DMS 273 treated with DMSO at 0.1 percent for 48 hours (cell line): ENCODE results near the gene HES2.
"Not testable (repeated sequence)": the region's sequence is repeated elsewhere in the genome, so short reads cannot be mapped to it uniquely, and the experiment has no call there.

Source experiments
- DNase-seq: peaks from one replicate; lab custom pipeline; 2025; lab: John Stamatoyannopoulos, UW

The HES2 gene

DNA sequence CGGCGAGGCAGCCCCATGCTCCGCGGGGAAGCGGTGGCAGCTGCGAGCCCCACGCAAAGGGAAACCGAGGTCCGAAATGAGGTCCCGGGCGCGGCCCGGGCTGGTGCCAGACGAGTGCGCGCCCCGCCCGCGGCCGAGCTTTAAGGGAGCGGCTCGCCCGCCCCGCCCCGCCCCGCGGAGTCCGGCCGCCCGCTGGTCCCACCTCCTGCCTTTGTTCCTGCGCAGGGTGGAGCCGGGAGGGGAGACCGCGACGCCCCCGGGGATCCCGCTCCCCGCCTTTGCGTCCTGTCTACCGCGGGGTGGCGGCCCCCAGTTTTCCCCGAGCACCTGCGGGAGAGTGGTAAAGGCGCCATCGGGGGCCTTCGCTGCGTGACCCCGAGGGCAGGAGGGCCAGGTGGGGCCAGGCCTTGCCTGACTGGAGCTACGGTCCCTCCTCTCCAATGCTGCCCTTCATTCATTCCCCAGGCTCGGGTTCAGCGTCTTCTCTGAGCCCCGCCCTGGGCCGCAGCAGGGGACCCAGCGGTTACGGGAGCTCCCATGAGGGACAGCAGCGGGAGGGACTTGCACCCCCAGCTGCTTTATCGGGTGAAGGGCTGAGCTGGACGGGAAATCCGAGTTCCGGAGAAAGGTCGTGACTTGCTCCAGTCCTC is at the start of gene HES2:
HES2 (minus strand) TSS at position 116 of the 650 bp plus-strand sequence; CDS start at position 17, 99 bp downstream.
- DNase-seq, result no peak

- DNase-seq, result no peak
Measured at GRCh38 chr1:6468729-6469461, 49.2 kb upstream of the HES2 start.

GRCh38 chr1:6467744-6468688 is 48.3 kb upstream of the HES2 start:
- no peak for DNase-seq

- no peak for DNase-seq
Measured at GRCh38 chr1:6467224-6467623, 47.5 kb upstream of the HES2 start.

DNA sequence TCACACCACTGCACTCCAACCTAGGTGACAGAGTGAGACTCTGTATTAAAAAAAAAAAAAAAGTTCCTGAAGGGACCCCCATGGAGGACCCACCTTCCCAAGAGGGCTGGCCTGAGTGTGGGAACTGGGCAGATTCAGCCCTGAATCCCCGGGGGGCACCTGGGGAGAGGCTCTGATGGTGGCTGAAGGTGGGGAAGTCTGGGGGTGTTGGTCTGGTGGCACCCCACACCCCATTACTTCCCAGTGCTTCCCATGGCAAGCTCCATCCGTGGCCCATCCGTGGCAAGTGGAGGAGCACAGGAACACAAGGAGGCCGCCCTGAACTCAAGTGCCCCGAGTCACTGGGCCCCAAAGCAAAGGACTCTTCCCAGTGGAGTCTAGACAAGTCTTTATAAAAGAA is 47.0 kb upstream of the HES2 start:
- no peak for DNase-seq

- no peak for DNase-seq
Measured at GRCh38 chr1:6466023-6466422, 46.3 kb upstream of the HES2 start, which contains the start of gene TNFRSF25. TSS of gene TNFRSF25 (minus strand) at chr1:6466173. CDS start at chr1:6466107, 66 bp downstream.

DNA sequence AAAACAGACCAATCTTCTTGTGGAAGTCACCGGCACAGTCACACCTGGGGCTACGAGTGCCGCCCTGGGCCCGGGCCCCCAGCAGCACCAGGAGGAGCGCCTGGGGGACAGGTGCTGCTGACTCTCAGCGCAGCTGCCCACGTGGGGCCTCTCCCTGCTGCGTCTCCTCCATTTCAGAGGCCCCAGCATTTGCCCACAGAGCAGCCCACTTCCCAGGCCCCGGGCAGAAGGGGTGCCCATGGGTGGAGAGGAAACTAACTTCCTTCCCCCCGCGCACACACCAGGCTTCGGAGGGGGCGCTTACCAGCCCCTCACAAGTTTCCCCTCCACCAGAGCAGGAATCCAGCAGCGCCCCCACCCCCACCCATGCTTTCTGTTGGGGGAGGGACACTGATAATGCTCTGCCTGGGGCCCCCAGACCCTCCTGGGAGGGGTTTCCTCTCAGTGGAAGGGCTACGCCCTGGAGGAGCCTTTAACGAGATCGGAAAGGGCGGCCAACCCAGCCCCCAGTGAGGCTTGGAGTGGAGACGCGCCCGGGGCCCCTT is 45.8 kb upstream of the HES2 start:
- no peak for DNase-seq

DNA sequence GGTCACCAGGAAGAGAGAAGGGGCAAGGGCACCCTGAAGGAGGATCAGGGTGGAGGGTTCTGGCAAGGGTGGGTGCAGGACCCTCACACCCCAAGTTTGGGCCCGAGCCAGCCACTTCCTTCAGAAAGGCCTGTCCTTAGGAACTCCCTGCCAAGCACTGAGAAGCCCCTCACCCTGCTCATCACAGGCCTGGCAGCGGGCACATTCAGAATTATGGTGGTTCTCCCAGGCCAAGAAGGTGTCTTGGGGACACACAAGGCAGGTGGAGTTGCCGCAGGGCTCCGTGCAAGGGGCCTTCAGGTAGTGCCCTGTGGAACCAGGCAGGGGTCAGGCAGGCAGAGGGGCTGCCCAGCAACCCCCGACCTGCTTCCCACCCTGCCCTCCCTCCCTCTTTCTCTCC is 45.2 kb upstream of the HES2 start:
- no peak for DNase-seq

DNA sequence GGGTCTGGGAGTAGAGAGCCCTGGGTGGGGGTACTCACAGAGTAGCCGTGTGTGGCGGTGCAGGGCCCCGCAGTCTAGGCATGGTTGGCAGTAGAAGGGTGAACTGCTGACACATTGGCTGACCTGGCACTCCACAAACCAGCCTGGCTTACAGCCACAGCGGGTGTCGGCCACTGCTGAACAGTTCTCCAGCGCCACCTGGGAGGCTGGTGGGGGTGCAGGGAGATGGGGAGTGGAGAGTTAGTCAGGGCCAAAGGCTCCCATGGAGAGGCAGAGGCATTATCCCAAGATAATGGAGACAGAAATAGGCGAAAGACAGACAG is 44.8 kb upstream of the HES2 start:
- DNase-seq, result no peak

GRCh38 chr1:6463120-6463412 is 43.3 kb upstream of the HES2 start:
- DNase-seq, result no peak

- DNase-seq, result no peak
Measured at GRCh38 chr1:6462412-6463119, 42.8 kb upstream of the HES2 start.

GRCh38 chr1:6461538-6462411 is 42.1 kb upstream of the HES2 start:
- DNase-seq, result no peak

GRCh38 chr1:6461051-6461530 is 41.4 kb upstream of the HES2 start:
- no peak for DNase-seq

- DNase-seq, result no peak
Measured at GRCh38 chr1:6460301-6461050, 40.8 kb upstream of the HES2 start.

GRCh38 chr1:6459850-6460265 is 40.1 kb upstream of the HES2 start:
- no peak for DNase-seq

DNA sequence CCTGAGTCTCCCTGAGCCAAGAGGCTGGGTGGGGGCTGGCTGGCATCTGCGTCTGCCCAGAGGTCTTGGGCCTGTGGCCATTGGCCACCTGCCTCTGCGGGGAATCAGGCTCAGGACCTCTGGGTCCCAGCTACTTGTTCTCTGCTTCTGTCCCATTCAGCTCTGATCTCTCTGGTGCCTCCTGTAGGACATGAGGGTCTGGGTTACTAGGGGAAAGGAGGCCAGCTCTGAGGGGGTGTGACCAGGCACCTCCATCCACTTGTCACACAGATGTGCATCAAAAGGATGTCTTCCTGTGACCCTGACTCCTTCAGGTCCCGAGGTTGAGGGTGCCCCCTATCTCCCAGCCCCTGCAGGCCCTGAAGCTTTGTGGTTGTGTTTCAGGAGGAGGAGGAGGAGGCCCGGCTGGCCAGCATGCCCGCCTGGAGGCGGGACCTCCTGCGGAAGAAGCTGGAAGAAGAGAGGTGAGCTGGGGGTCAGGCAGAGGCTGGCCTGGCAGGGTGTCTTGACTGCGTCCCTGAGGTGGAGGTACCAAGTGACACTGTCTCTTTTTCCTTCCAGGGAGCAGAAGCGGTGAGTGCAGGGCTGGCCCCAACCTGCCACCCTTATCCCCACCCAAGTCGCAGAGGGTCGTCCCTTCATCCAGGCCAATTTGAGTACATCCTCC is 37.2 kb upstream of the HES2 start:
- no peak for DNase-seq

DNA sequence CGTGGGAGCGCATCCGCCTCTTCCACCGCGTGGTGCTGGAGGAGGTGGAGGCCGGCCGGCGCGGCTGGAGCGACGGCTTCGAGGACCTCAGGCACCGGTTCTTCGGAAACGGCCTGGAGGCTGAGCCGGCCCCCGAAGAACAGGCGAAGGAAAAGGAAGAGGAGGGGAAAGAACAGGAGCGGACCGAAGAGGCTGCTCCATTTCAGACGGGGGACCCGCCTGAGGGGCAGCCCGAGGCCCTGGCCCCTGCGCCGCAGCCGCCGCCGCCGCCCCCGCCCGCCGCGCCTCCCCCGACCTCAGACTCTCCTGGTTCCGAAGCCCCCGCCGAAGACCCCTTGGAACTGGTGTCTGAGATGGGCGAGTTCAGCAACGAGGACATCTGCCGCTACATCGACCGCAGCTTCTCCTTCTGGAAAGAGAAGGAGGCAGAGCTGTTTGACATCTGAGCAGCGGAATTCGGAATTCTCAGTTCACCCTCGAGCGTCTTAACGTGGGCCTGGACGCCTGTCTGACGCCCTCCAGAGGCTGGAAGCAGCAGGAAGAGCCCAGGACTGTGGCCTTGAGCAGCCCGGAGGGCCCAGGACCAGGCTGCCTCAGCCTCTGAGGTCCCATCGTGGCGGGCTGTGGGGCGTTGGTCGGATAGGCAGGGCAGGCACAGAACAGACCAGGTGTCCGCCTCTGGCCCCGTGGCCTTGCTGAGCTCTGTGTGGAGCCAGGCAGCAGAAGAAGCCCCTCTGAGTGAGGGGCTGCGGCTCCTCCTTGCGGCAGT is 36.2 kb upstream of the HES2 start:
- not testable (repeated sequence) for DNase-seq

DNA sequence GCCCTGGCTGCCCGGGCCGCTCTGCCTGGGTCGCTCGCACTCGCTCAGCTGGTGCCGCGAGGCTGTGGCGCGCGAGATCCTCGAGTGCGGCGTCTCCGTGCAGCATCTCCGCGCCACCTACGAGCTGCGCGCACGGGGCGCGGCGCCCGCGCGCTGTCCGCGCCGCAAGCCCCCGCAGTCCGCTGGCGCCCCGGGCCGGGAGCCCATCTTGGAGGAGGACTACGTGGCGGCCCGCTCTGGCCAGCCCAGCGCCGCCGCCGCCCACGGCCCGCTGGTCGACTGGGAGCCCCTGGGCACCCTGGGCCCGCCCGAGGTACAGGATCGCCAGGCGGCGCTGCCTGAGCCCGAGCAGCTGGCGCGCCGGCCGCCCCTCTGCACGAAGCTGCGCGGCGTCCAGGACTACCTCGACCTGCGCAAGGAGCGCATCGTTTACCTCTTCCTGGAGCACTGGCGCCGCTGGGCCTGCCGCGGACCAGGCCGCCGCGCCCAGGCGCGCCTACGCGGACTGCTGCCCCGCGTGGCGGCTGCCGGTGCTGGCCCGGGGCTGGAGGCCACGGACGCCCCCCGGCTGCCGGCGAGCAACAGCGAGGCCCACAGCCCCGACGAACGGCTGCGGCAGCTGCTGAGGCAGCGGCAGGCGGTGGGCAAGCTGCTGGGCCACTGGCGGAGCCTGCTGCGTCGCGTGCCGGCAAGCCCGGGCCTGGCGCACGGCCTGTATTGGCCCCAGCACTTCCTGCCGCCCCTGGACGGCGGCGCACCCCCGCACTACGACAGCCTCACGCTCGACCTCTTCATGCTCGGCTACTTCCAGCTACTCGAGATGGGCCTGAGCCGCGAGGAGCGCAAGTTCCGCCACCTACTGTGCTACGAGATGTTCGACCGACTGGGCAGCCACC is 35.4 kb upstream of the HES2 start:
- DNase-seq, result no peak
